SK-N-SH treated with all-trans-retinoic acid at 6 μM for 48 hours (cell line): ENCODE results near the gene FARS2.

Source experiments
- CSDC2 ChIP-seq: fragments of 250-450 bp; sonication (Bioruptor Pico); IDR thresholded peaks from 2 replicates; pipeline ENCODE4 v1.5.0; 2020; ENCODE audit warnings: mild to moderate bottlenecking, moderate library complexity
- ESRRG ChIP-seq: fragments of 250-450 bp; sonication (Bioruptor Pico); IDR thresholded peaks from 2 replicates; pipeline ENCODE4 v1.6.1; 2021; ENCODE audit warnings: mild to moderate bottlenecking
- ISL1 ChIP-seq: fragments of 250-450 bp; sonication (Bioruptor Pico); IDR thresholded peaks from 2 replicates; pipeline ENCODE4 v2.1.2; 2022; ENCODE audit warnings: mild to moderate bottlenecking, moderate library complexity
- PPARA ChIP-seq: fragments of 250-450 bp; sonication (Bioruptor Pico); IDR thresholded peaks from 2 replicates; pipeline ENCODE4 v1.5.0; 2020; ENCODE audit warnings: mild to moderate bottlenecking, borderline replicate concordance
- ZC3H10 ChIP-seq: fragments of 250-450 bp; sonication (Bioruptor Pico); IDR thresholded peaks from 2 replicates; pipeline ENCODE4 v1.5.1; 2021; ENCODE audit warnings: mild to moderate bottlenecking, moderate library complexity
- ZNF70 ChIP-seq: fragments of 450-650 bp; formaldehyde crosslinking; IDR thresholded peaks from 2 replicates; pipeline ENCODE4 v1.5.0; 2020; ENCODE audit warnings: mild to moderate bottlenecking, moderate library complexity
- TF ChIP-seq, protein P1 (sequence below): fragments of 250-450 bp; sonication (Bioruptor Pico); IDR thresholded peaks from 2 replicates; pipeline ENCODE4 v1.8.0; 2021; ENCODE audit warnings: low read depth, mild to moderate bottlenecking, moderate library complexity, borderline replicate concordance
- TF ChIP-seq, protein P2 (sequence below): fragments of 250-450 bp; sonication (Bioruptor Pico); IDR thresholded peaks from 2 replicates; pipeline ENCODE4 v1.8.0; 2020; ENCODE audit warnings: mild to moderate bottlenecking, moderate library complexity, borderline replicate concordance
- TF ChIP-seq, protein P3 (sequence below): fragments of 250-450 bp; sonication (Bioruptor Pico); IDR thresholded peaks from 2 replicates; pipeline ENCODE4 v1.5.1; 2020; ENCODE audit warnings: low read depth, mild to moderate bottlenecking, moderate library complexity

DNA sequence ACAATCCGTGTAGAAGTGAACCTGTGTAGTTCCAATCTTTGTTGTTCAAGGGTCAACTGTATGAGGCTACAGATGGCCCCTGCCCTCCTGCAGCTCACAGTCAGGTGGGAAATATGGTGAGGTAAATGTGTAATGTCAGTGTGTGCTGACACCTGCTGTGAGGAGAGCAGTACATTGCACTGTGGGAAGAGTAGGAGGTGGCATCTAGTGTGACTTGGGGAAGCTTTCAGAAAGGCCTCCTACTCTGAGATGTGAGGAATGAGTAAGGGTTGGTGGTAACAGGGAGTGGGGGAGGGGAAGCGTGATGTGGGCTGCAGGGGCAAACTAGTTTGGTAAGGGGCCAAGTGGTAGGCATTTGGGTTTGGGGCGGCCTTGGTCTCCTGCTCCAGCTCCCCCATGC lies 188.8 kb downstream of the FARS2 start:
- TF ChIP-seq, protein P1, sequence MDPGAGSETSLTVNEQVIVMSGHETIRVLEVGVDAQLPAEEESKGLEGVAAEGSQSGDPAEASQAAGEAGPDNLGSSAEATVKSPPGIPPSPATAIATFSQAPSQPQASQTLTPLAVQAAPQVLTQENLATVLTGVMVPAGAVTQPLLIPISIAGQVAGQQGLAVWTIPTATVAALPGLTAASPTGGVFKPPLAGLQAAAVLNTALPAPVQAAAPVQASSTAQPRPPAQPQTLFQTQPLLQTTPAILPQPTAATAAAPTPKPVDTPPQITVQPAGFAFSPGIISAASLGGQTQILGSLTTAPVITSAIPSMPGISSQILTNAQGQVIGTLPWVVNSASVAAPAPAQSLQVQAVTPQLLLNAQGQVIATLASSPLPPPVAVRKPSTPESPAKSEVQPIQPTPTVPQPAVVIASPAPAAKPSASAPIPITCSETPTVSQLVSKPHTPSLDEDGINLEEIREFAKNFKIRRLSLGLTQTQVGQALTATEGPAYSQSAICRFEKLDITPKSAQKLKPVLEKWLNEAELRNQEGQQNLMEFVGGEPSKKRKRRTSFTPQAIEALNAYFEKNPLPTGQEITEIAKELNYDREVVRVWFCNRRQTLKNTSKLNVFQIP (CRISPR knock-in tag), result no peak
- no peak for TF ChIP-seq ZC3H10 (CRISPR knock-in tag)
- TF ChIP-seq, protein P2, sequence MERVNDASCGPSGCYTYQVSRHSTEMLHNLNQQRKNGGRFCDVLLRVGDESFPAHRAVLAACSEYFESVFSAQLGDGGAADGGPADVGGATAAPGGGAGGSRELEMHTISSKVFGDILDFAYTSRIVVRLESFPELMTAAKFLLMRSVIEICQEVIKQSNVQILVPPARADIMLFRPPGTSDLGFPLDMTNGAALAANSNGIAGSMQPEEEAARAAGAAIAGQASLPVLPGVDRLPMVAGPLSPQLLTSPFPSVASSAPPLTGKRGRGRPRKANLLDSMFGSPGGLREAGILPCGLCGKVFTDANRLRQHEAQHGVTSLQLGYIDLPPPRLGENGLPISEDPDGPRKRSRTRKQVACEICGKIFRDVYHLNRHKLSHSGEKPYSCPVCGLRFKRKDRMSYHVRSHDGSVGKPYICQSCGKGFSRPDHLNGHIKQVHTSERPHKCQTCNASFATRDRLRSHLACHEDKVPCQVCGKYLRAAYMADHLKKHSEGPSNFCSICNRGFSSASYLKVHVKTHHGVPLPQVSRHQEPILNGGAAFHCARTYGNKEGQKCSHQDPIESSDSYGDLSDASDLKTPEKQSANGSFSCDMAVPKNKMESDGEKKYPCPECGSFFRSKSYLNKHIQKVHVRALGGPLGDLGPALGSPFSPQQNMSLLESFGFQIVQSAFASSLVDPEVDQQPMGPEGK (CRISPR knock-in tag), result no peak
- TF ChIP-seq, protein P3, sequence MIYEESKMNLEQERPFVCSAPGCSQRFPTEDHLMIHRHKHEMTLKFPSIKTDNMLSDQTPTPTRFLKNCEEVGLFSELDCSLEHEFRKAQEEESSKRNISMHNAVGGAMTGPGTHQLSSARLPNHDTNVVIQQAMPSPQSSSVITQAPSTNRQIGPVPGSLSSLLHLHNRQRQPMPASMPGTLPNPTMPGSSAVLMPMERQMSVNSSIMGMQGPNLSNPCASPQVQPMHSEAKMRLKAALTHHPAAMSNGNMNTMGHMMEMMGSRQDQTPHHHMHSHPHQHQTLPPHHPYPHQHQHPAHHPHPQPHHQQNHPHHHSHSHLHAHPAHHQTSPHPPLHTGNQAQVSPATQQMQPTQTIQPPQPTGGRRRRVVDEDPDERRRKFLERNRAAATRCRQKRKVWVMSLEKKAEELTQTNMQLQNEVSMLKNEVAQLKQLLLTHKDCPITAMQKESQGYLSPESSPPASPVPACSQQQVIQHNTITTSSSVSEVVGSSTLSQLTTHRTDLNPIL (CRISPR knock-in tag), result no peak
- TF ChIP-seq PPARA (CRISPR knock-in tag), result no peak
- no peak for TF ChIP-seq ESRRG (CRISPR knock-in tag)
- TF ChIP-seq ISL1 (CRISPR knock-in tag), result no peak
- no peak for TF ChIP-seq CSDC2 (CRISPR knock-in tag)
- TF ChIP-seq ZNF70, result no peak
